Pancreas (tissue), 10 donors: ENCODE measurements around the gene VSTM2A. TPM values are rescaled to one million over a fixed set of nuclear protein-coding genes. Genes with fewer than 3 reads are reported as not detected.

Experiments
- ATAC-seq, 4 donors: fragments of 200-7000 bp; cut with Tn5 transposase; one replicate each; pipeline versions ENCODE4 v1.8.0 to v1.9.1; 2020; ENCODE audit warnings: mild to moderate bottlenecking in 4 of 4, moderate library complexity in 4 of 4
- DNase-seq, 6 donors: peaks; one replicate each; pipeline ENCODE4 v3.0.0-alpha.2; 2020
- FAIRE-seq: peaks from 2 replicates; lab custom pipeline; 2012; peaks lifted over from hg19 to GRCh38; lab: Jason Lieb, UNC
- H3K27ac ChIP-seq, 4 donors: fragments of 200-600 bp; sonication (generic); 1 replicate in 3 of 4; 2 replicates in 1 of 4; pipeline versions ENCODE4 v1.5.0 to v1.8.0; 2020
- H3K27me3 ChIP-seq, 4 donors: fragments of 200-600 bp; one replicate each; pipeline ENCODE4 v1.8.0; 2021
- H3K36me3 ChIP-seq, 3 donors: fragments of 200-600 bp; sonication (generic) in 1 of 3; one replicate each; pipeline versions ENCODE4 v1.5.0 to v1.8.0; 2020 to 2021
- H3K4me1 ChIP-seq, 3 donors: fragments of 200-600 bp; one replicate each; pipeline ENCODE4 v1.8.0; 2021
- H3K4me3 ChIP-seq, 4 donors: fragments of 200-600 bp; sonication (generic) in 2 of 4; one replicate each; pipeline versions ENCODE4 v1.5.0 to v1.8.0; 2020 to 2021
- H3K9me3 ChIP-seq, 4 donors: fragments of 200-600 bp; one replicate each; pipeline ENCODE4 v1.8.0; 2021
- WGBS, 2 donors: extraction: QIAGEN DNeasy Blood & Tissue Kit; methylation state at CpG; one replicate each; pipeline ENCODE4 v1.1.7; 2013; 5-methylcytosine and 5-hydroxymethylcytosine counted together
- intact Hi-C, 3 donors: fragments of 100-400 bp; cut with DNase I; formaldehyde crosslinking; loops; one replicate each; pipeline versions ENCODE4 v1.11.1 to v1.14.2; 2022
- polyA plus RNA-seq, 2 donors: library from polyadenylated mRNA; stranded (reverse); fragments of 200-250 nt; gene quantifications; one replicate each; pipeline ENCODE4 v1.2.3, GENCODE V29; 2013
- total RNA-seq, 6 donors: library from RNA; stranded (reverse); fragmentation: NEBNext Ultra II Directional in 4 of 6; extraction: Animal tissue kit (Norgen Biotek cat#: 25700) in 4 of 6; gene quantifications; one replicate each; pipeline versions ENCODE4 v1.2.1 to v1.2.4, GENCODE V29; 2021 to 2023
- TF ChIP-seq, protein P1 (sequence below), 4 donors: fragments of 200-600 bp; sonication (generic) in 3 of 4; IDR thresholded peaks; one replicate each; pipeline versions ENCODE4 v1.5.0 to v1.8.0; 2021; ENCODE audit warnings: antibody characterized with exemption in 4 of 4
- donor health status: healthy with polysubstance abuse.
- donor health status: DM: no; HTN: no; CAD: no; lungs with moderate emphysema.
- donor health status: DM: no; HTN: no; CAD: no.
- donor health status: control.
- donor health status: control.
- donor health status: Bipolar disorder and iron deficiency.
- donor health status: DM: yes; HTN: yes; CAD: no.
- donor health status: DM: no; HTN: no; CAD: no.
- donor health status: DM: no; HTN: no; CAD: no.
- donor health status: DM: yes; HTN: yes; CAD: no.

The VSTM2A gene
- total and polyA plus RNA-seq, 8 donors, result 0.08 to 1.0 (median 0.15) TPM; not detected in 2

- no peaks in the 10 kb centered on the region for H3K9me3 ChIP-seq
- H3K27me3 ChIP-seq, result no peaks in the 10 kb centered on the region
- 58 to 70% methylated on average over 15 of the region's 15 CpGs for WGBS, 2 donors
- intact Hi-C loops, result no loop called here
- ATAC-seq, result no peak
- H3K4me1 ChIP-seq, result no peaks in the 10 kb centered on the region
- TF ChIP-seq, protein P1, sequence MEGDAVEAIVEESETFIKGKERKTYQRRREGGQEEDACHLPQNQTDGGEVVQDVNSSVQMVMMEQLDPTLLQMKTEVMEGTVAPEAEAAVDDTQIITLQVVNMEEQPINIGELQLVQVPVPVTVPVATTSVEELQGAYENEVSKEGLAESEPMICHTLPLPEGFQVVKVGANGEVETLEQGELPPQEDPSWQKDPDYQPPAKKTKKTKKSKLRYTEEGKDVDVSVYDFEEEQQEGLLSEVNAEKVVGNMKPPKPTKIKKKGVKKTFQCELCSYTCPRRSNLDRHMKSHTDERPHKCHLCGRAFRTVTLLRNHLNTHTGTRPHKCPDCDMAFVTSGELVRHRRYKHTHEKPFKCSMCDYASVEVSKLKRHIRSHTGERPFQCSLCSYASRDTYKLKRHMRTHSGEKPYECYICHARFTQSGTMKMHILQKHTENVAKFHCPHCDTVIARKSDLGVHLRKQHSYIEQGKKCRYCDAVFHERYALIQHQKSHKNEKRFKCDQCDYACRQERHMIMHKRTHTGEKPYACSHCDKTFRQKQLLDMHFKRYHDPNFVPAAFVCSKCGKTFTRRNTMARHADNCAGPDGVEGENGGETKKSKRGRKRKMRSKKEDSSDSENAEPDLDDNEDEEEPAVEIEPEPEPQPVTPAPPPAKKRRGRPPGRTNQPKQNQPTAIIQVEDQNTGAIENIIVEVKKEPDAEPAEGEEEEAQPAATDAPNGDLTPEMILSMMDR (IDR thresholded peaks at IDR 0.05), result no peak
- FAIRE-seq, result no peak
- H3K36me3 ChIP-seq, result no peaks in the 10 kb centered on the region
- no peak for DNase-seq
- H3K4me3 ChIP-seq, result no peak overlapping the region
- no peak overlapping the region for H3K27ac ChIP-seq
These were observed 49.5 kb downstream of the VSTM2A start for GRCh38 chr7:54591404-54592386.

- FAIRE-seq, result no peak
- intact Hi-C loops, result no loop called here
- DNase-seq, result no peak
- Histone ChIP-seq H3K4me1 (no peaks in the 10 kb centered on the region), H3K9me3 (no peaks in the 10 kb centered on the region), H3K36me3 (no peaks in the 10 kb centered on the region), H3K4me3 (no peak overlapping the region), H3K27ac (no peak overlapping the region), H3K27me3 (no peaks in the 10 kb centered on the region)
- TF ChIP-seq, protein P1 (IDR thresholded peaks at IDR 0.05), result no peak
- WGBS, 2 donors, result 53 to 83% methylated on average over 2 of the region's 2 CpGs
- no peak for ATAC-seq
These were observed 54.6 kb downstream of the VSTM2A start for GRCh38 chr7:54596747-54597146.

GRCh38 chr7:54615537-54615936 lies 73.4 kb downstream of the VSTM2A start:
- ATAC-seq (no peak), FAIRE-seq (no peak), DNase-seq (no peak)
- Histone ChIP-seq H3K27ac (no peak overlapping the region), H3K4me1 (no peaks in the 10 kb centered on the region), H3K27me3 (peaks cover 0 to 3% (median 0%) of the 10 kb centered on the region in 4 donors), H3K9me3 (no peaks in the 10 kb centered on the region), H3K4me3 (no peak overlapping the region), H3K36me3 (no peaks in the 10 kb centered on the region)
- TF ChIP-seq, protein P1 (IDR thresholded peaks at IDR 0.05), result no peak
- intact Hi-C loops, result no loop called here
- WGBS, 2 donors, result 79 to 87% methylated on average over 2 of the region's 2 CpGs

Other genes starting within 250 kb of the VSTM2A start
- gene SEC61G, start 216.8 kb downstream of the VSTM2A start, total RNA-seq, result 100 to 1,000 TPM in 2 of 6 donors, 10 to 100 TPM in 4; 61.9 to 108 (median 73.9) TPM
- 100 to 1,000 TPM; 128 to 275 TPM for gene SEC61G, start 216.8 kb downstream of the VSTM2A start, polyA plus RNA-seq